Motor neuron (in vitro differentiated cells): ENCODE data around the gene NR1H2. TPM values are rescaled to one million over a fixed set of nuclear protein-coding genes. Genes with fewer than 3 reads are reported as not detected.

ENCODE experiments used
- ATAC-seq, 8 experiments: fragments of 200-7000 bp; cut with Tn5 transposase; replicated peaks in 6 of 8; 2 replicates each; pipeline ENCODE4 v1.8.0; 2021; ENCODE audit warnings: mild to moderate bottlenecking in 8 of 8, moderate library complexity in 8 of 8
- H3K27ac ChIP-seq, 2 donors: fragments of 250-450 bp; sonication (Bioruptor Pico); 2 replicates each; pipeline ENCODE4 v1.9.0; 2021; ENCODE audit warnings: antibody characterized with exemption in 2 of 2, mild to moderate bottlenecking in 2 of 2, moderate library complexity in 1 of 2
- H3K4me1 ChIP-seq, 2 donors: fragments of 250-450 bp; sonication (Bioruptor Pico); replicated peaks in 1 of 2; 2 replicates each; pipeline ENCODE4 v1.6.1; 2021; ENCODE audit warnings: antibody characterized with exemption in 2 of 2, mild to moderate bottlenecking in 2 of 2, moderate library complexity in 1 of 2
- H3K4me3 ChIP-seq, 5 donors: fragments of 250-450 bp; sonication (Bioruptor Pico); 2 replicates each; pipeline ENCODE4 v1.9.0; 2021; ENCODE audit warnings: antibody characterized with exemption in 5 of 5, mild to moderate bottlenecking in 5 of 5, moderate library complexity in 4 of 5
- WGBS, 10 experiments: fragments of 450-650 bp; shearing (Covaris generic); methylation state at CpG; one replicate each; pipeline ENCODE4 v1.0.0; 2022; 5-methylcytosine and 5-hydroxymethylcytosine counted together
- in situ Hi-C, 9 experiments: fragments of 400-800 bp; cut with MboI; loops; one replicate each; pipeline ENCODE4 v1.15.0; 2021; ENCODE audit warnings: low sequenced_read_pairs in 9 of 9, low pct_unique_long_range_greater_than_20kb in 2 of 9; ENCODE audit not compliant: unreplicated experiment in 9 of 9
- total RNA-seq, 8 experiments: library from RNA; unstranded; fragments of 300-600 nt; gene quantifications; 2 replicates each; pipeline versions ENCODE4 v1.2.3 to v1.2.4, GENCODE V29; 2022

NR1H2 gene
- total RNA-seq, 8 experiments from 2014 or later: 13.5 to 71.4 (median 30.6) TPM

DNA sequence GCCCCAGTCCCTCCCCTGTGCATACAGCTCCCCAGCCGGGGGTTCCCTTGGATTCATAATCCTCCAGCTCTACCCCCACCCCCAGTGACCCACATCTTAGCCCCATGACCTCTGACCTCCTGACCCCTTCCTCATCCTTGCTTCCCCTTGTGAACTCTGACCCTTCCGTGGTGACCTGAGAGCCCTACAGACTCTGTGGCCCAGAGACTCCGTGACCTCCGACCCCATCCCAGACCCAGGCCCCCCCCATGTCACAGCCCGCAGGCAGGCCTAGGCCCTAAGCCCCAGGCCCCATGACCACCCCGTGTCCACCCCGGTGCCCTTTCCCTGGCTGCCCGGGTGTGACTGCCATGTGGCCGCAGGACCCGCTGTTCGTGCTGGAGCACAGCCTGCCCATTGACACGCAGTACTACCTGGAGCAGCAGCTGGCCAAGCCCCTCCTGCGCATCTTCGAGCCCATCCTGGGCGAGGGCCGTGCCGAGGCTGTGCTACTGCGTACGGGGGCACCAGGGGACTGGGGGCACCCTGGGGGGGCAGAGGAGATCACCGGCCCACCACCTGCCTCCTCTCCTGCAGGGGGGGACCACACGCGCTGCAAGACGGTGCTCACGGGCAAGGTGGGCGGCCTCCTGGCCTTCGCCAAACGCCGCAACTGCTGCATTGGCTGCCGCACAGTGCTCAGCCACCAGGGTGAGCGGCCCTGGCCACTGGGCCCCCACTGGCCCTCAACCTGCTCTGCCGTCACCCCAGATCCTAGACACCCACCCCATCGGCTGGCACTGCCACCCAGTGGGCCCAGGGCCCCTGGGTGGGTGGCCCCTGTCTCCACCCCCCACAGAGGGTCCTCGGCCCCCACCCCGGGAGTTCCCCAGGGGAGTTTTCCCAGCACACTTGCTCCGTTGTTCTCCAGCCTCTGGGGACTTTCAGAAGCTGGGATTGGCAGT is 40.0 kb downstream of the NR1H2 start:
- H3K4me3 ChIP-seq: no peak overlapping the region
- WGBS, 10 experiments: 20% methylated on average over 1 of the region's 35 CpGs; no CpG with 5 or more reads in 9 of the 10 experiments
- H3K27ac ChIP-seq: no peak overlapping the region
- peaks cover 0 to 6% of the 10 kb centered on the region in 2 donors for H3K4me1 ChIP-seq
- in situ Hi-C loops: no loop called here
- peak in 1 of 8 experiments; percentile 5 for ATAC-seq

DNA sequence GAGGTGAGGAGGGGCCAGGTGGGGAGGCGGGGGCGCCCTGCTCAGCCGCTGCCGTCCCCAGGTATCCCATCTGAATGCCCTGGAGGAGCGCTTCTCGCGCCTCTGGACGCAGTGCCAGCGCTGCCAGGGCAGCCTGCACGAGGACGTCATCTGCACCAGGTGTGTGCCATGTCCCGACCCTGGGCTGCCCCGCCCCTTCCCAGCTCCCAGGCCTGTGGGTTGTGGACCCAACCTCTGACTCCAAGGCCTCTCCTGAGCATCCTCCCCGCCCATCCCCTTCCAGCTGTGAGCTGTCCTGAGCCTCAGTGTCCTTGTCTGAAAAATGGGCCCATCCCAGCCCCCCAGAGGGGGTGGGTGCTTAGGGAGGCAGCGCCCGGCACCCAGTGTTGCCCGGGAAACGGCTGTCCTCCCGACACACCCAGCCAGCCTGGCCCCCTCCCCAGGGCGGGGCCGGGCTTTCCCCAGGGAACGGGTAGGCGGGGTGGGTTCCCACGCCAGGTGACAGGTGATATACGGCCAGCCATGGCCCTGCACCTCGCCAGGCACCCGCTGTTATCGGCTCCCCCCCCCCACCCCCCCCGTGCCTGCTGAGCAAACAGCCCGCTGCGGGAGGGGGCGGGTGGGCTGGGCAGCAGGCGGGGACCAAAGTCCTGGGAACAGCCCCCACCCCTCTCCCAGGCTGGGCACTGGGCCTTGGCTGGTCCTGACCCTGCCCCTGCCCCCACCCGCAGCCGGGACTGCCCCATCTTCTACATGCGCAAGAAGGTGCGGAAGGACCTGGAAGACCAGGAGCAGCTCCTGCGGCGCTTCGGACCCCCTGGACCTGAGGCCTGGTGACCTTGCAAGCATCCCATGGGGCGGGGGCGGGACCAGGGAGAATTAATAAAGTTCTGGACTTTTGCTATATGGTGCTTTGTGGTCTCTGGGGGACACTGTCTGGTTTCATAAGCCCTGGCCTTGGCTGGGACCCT is 41.1 kb downstream of the NR1H2 start:
- Histone ChIP-seq H3K27ac (no peak overlapping the region), H3K4me3 (no peak overlapping the region), H3K4me1 (peaks cover 0 to 6% of the 10 kb centered on the region in 2 donors)
- in situ Hi-C loops: no loop called here
- WGBS, 10 experiments: 92% methylated on average over 2 of the region's 42 CpGs; no CpG with 5 or more reads in 9 of the 10 experiments
- no peak for ATAC-seq

GRCh38 chr19:50418176-50419021 is 42.1 kb downstream of the NR1H2 start, which contains the start of gene SPIB:
TSS of gene SPIB (plus strand) at chr19:50418938. CDS start at chr19:50418963, 25 bp downstream.
- WGBS, 10 experiments: 100% methylated on average over 1 of the region's 34 CpGs; no CpG with 5 or more reads in 9 of the 10 experiments
- in situ Hi-C loops: no loop called here
- peak in 1 of 8 experiments; percentile 7 for ATAC-seq
- Histone ChIP-seq H3K27ac (no peak within 1 kb of the TSS), H3K4me3 (no peak within 1 kb of the TSS), H3K4me1 (peaks cover 0 to 6% of the 10 kb centered on the region in 2 donors)

DNA sequence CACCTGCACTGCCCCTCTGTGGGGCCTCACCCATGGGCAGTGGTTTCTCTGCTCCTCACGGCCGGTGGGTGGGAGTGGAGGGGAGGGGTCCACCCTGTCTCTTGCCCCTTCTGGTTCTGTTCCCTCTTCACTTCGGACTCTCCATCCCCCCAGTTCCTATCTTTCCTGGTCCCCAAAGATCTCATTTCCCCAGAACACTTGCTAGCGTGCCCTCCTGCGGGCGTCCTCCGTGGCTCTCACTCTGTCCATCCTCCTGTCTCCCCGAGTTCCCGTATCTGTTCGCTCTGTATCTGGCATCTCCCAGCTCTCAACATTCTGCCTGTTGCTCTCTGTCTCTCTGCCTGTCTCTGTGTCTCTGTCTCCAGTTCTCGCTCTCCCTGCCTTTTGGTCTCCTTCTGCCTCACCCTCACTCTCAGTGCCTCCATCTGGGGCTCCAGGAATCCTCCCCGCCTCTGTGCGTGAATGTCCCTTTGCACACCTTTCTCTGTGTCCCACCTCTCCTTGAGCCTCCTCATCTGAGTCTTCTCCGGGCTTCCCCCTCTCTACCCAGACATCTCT is 42.8 kb downstream of the NR1H2 start:
- peak in 2 of 8 experiments; percentile 18 to 20 for ATAC-seq
- in situ Hi-C loops: no loop called here
- WGBS, 10 experiments: 5 to 30% (median 15%) methylated on average over 2 to 11 of the region's 14 CpGs
- Histone ChIP-seq H3K4me1 (peaks cover 0 to 6% of the 10 kb centered on the region in 2 donors), H3K27ac (no peak overlapping the region), H3K4me3 (no peak overlapping the region)

- H3K27ac ChIP-seq: no peak overlapping the region
- 7 to 11% methylated on average over 2 to 3 of the region's 8 CpGs; no CpG with 5 or more reads in 8 of the 10 experiments for WGBS, 10 experiments
- no peak for ATAC-seq
- H3K4me3 ChIP-seq: no peak overlapping the region
- peaks cover 0 to 6% of the 10 kb centered on the region in 2 donors for H3K4me1 ChIP-seq
- in situ Hi-C loops: no loop called here
Measured at GRCh38 chr19:50419580-50420035, 43.4 kb downstream of the NR1H2 start.

- in situ Hi-C loops: no loop called here
- Histone ChIP-seq H3K4me1 (peaks cover 0 to 6% of the 10 kb centered on the region in 2 donors), H3K27ac (no peak overlapping the region), H3K4me3 (no peak overlapping the region)
- 13 to 80% (median 42%) methylated on average over 2 to 3 of the region's 3 CpGs; no CpG with 5 or more reads in 1 of the 10 experiments for WGBS, 10 experiments
- ATAC-seq: no peak
Measured at GRCh38 chr19:50420127-50420526, 43.9 kb downstream of the NR1H2 start.

DNA sequence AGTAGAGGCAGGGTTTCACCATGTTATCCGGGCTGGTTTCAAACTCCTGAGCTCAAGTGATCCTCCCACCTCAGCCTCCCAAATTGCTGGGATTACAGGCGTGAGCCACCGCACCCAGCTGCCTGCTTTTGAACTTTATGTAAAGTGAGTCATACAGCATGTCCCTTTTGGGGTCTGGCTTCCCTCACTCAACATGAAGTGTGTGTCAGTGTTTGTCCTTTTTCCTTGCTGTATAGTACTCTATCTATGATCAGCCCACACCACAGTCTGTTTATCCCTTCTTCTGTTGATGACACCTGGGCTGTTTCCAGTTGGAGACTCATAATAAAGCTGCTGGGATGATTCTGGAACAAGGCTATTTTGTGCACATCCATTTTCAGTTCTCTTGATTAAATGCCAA is 44.6 kb downstream of the NR1H2 start:
- no peak overlapping the region for H3K4me3 ChIP-seq
- peaks cover 0 to 6% of the 10 kb centered on the region in 2 donors for H3K4me1 ChIP-seq
- H3K27ac ChIP-seq: no peak overlapping the region
- WGBS, 10 experiments: 61 to 100% (median 92%) methylated on average over 1 to 3 of the region's 3 CpGs; no CpG with 5 or more reads in 5 of the 10 experiments
- ATAC-seq: no peak
- in situ Hi-C loops: no loop called here

- ATAC-seq: no peak
- in situ Hi-C loops: no loop called here
- H3K4me1 ChIP-seq: peaks cover 0 to 6% of the 10 kb centered on the region in 2 donors
- H3K4me3 ChIP-seq: no peak overlapping the region
- 60 to 80% (median 60%) methylated on average over 1 of the region's 18 CpGs; no CpG with 5 or more reads in 7 of the 10 experiments for WGBS, 10 experiments
- no peak overlapping the region for H3K27ac ChIP-seq
Measured at GRCh38 chr19:50422397-50423278, 46.4 kb downstream of the NR1H2 start.

- no peak for ATAC-seq
- Histone ChIP-seq H3K4me1 (peaks cover 4 to 12% of the 10 kb centered on the region in 2 donors), H3K4me3 (no peak overlapping the region), H3K27ac (no peak overlapping the region)
- in situ Hi-C loops: no loop called here
- WGBS, 10 experiments: 40 to 100% (median 80%) methylated on average over 1 to 5 of the region's 22 CpGs; no CpG with 5 or more reads in 4 of the 10 experiments
Measured at GRCh38 chr19:50423279-50424113, 47.2 kb downstream of the NR1H2 start.

GRCh38 chr19:50425581-50425980 is 49.3 kb downstream of the NR1H2 start:
- Histone ChIP-seq H3K27ac (no peak overlapping the region), H3K4me1 (peaks cover 4 to 6% of the 10 kb centered on the region in 2 donors), H3K4me3 (no peak overlapping the region)
- in situ Hi-C loops: no loop called here
- 31 to 100% (median 82%) methylated on average over 1 to 6 of the region's 7 CpGs; no CpG with 5 or more reads in 3 of the 10 experiments for WGBS, 10 experiments
- ATAC-seq: no peak
